SK-N-SH treated with all-trans-retinoic acid at 6 μM for 48 hours (cell line): ENCODE results near the gene PEAR1.

Source experiments
- ATAC-seq: fragments of 200-7000 bp; cut with Tn5 transposase; 3 replicates; pipeline ENCODE4 v1.9.1; 2020; ENCODE audit warnings: mild to moderate bottlenecking, moderate library complexity
- ARNTL ChIP-seq: fragments of 450-650 bp; formaldehyde crosslinking; IDR thresholded peaks from 2 replicates; pipeline ENCODE4 v1.5.0; 2020; ENCODE audit warnings: low read depth, mild to moderate bottlenecking, moderate library complexity, borderline replicate concordance
- BACH2 ChIP-seq: fragments of 250-450 bp; sonication (Bioruptor Pico); IDR thresholded peaks from 2 replicates; pipeline ENCODE4 v1.9.0; 2021; ENCODE audit warnings: mild to moderate bottlenecking, borderline replicate concordance
- CSDC2 ChIP-seq: fragments of 250-450 bp; sonication (Bioruptor Pico); IDR thresholded peaks from 2 replicates; pipeline ENCODE4 v1.5.0; 2020; ENCODE audit warnings: mild to moderate bottlenecking, moderate library complexity
- CSRNP3 ChIP-seq: fragments of 250-450 bp; sonication (Bioruptor Pico); IDR thresholded peaks from 2 replicates; pipeline ENCODE4 v1.5.1; 2021; ENCODE audit warnings: mild to moderate bottlenecking, moderate library complexity
- GLIS3 ChIP-seq: fragments of 250-450 bp; sonication (Bioruptor Pico); IDR thresholded peaks from 2 replicates; pipeline ENCODE4 v1.5.0; 2020; ENCODE audit warnings: mild to moderate bottlenecking, moderate library complexity
- ISL1 ChIP-seq: fragments of 250-450 bp; sonication (Bioruptor Pico); IDR thresholded peaks from 2 replicates; pipeline ENCODE4 v2.1.2; 2022; ENCODE audit warnings: mild to moderate bottlenecking, moderate library complexity
- OSR1 ChIP-seq: fragments of 250-450 bp; sonication (Bioruptor Pico); IDR thresholded peaks from 2 replicates; pipeline ENCODE4 v1.8.0; 2022; ENCODE audit warnings: moderate library complexity, mild to moderate bottlenecking, inconsistent platforms
- PPARA ChIP-seq: fragments of 250-450 bp; sonication (Bioruptor Pico); IDR thresholded peaks from 2 replicates; pipeline ENCODE4 v1.5.0; 2020; ENCODE audit warnings: mild to moderate bottlenecking, borderline replicate concordance
- RARB ChIP-seq: fragments of 250-450 bp; sonication (Bioruptor Pico); IDR thresholded peaks from 2 replicates; pipeline ENCODE4 v1.8.0; 2021; ENCODE audit warnings: mild to moderate bottlenecking, moderate library complexity
- SNAI2 ChIP-seq: fragments of 250-450 bp; sonication (Bioruptor Pico); IDR thresholded peaks from 2 replicates; pipeline ENCODE4 v1.5.0; 2020; ENCODE audit warnings: mild to moderate bottlenecking, moderate library complexity
- TCF4 ChIP-seq: fragments of 250-450 bp; sonication (Bioruptor Pico); IDR thresholded peaks from 2 replicates; pipeline ENCODE4 v1.8.0; 2021; ENCODE audit warnings: mild to moderate bottlenecking, moderate library complexity, borderline replicate concordance
- TOX ChIP-seq: fragments of 250-450 bp; sonication (Bioruptor Pico); IDR thresholded peaks from 2 replicates; pipeline ENCODE4 v1.8.0; 2021; ENCODE audit warnings: mild to moderate bottlenecking, moderate library complexity, borderline replicate concordance
- ZC3H10 ChIP-seq: fragments of 250-450 bp; sonication (Bioruptor Pico); IDR thresholded peaks from 2 replicates; pipeline ENCODE4 v1.5.1; 2021; ENCODE audit warnings: mild to moderate bottlenecking, moderate library complexity
- ZFP3 ChIP-seq: fragments of 250-450 bp; sonication (Bioruptor Pico); IDR thresholded peaks from 2 replicates; pipeline ENCODE4 v1.5.0; 2020; ENCODE audit warnings: mild to moderate bottlenecking, moderate library complexity
- ZFP30 ChIP-seq: fragments of 450-650 bp; formaldehyde crosslinking; IDR thresholded peaks from 2 replicates; pipeline ENCODE4 v1.5.0; 2022; ENCODE audit warnings: mild to moderate bottlenecking, moderate library complexity
- ZNF565 ChIP-seq: fragments of 450-650 bp; formaldehyde crosslinking; conservative IDR thresholded peaks from 2 replicates; pipeline ENCODE4 v1.5.0; 2020; ENCODE audit warnings: low read depth, mild to moderate bottlenecking, moderate library complexity
- ZNF70 ChIP-seq: fragments of 450-650 bp; formaldehyde crosslinking; IDR thresholded peaks from 2 replicates; pipeline ENCODE4 v1.5.0; 2020; ENCODE audit warnings: mild to moderate bottlenecking, moderate library complexity
- ZNF8 ChIP-seq: fragments of 450-650 bp; formaldehyde crosslinking; IDR thresholded peaks from 2 replicates; pipeline ENCODE4 v1.5.0; 2020; ENCODE audit warnings: mild to moderate bottlenecking, moderate library complexity
- TF ChIP-seq, protein P1 (sequence below): fragments of 250-450 bp; sonication (Bioruptor Pico); IDR thresholded peaks from 2 replicates; pipeline ENCODE4 v1.5.0; 2020; ENCODE audit warnings: mild to moderate bottlenecking, moderate library complexity
- TF ChIP-seq, protein P2 (sequence below): fragments of 250-450 bp; sonication (Bioruptor Pico); IDR thresholded peaks from 2 replicates; pipeline ENCODE4 v1.8.0; 2020; ENCODE audit warnings: mild to moderate bottlenecking, moderate library complexity, borderline replicate concordance
- TF ChIP-seq, protein P3 (sequence below): fragments of 250-450 bp; sonication (Bioruptor Pico); IDR thresholded peaks from 2 replicates; pipeline ENCODE4 v1.5.1; 2020; ENCODE audit warnings: low read depth, mild to moderate bottlenecking, moderate library complexity

PEAR1 gene

GRCh38 chr1:156939786-156940334, 46.3 kb downstream of the PEAR1 start:
- TF ChIP-seq BACH2 (CRISPR knock-in tag): no peak
- TF ChIP-seq GLIS3: no peak
- TF ChIP-seq ZNF8 (CRISPR knock-in tag): no peak
- TF ChIP-seq ZC3H10 (CRISPR knock-in tag): no peak
- TF ChIP-seq TOX (CRISPR knock-in tag): no peak
- TF ChIP-seq ARNTL (CRISPR knock-in tag): no peak
- TF ChIP-seq RARB (CRISPR knock-in tag): no peak
- TF ChIP-seq TCF4: no peak
- TF ChIP-seq ISL1 (CRISPR knock-in tag): no peak
- TF ChIP-seq, protein P1, sequence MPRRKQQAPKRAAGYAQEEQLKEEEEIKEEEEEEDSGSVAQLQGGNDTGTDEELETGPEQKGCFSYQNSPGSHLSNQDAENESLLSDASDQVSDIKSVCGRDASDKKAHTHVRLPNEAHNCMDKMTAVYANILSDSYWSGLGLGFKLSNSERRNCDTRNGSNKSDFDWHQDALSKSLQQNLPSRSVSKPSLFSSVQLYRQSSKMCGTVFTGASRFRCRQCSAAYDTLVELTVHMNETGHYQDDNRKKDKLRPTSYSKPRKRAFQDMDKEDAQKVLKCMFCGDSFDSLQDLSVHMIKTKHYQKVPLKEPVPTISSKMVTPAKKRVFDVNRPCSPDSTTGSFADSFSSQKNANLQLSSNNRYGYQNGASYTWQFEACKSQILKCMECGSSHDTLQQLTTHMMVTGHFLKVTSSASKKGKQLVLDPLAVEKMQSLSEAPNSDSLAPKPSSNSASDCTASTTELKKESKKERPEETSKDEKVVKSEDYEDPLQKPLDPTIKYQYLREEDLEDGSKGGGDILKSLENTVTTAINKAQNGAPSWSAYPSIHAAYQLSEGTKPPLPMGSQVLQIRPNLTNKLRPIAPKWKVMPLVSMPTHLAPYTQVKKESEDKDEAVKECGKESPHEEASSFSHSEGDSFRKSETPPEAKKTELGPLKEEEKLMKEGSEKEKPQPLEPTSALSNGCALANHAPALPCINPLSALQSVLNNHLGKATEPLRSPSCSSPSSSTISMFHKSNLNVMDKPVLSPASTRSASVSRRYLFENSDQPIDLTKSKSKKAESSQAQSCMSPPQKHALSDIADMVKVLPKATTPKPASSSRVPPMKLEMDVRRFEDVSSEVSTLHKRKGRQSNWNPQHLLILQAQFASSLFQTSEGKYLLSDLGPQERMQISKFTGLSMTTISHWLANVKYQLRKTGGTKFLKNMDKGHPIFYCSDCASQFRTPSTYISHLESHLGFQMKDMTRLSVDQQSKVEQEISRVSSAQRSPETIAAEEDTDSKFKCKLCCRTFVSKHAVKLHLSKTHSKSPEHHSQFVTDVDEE: no peak
- TF ChIP-seq, protein P2, sequence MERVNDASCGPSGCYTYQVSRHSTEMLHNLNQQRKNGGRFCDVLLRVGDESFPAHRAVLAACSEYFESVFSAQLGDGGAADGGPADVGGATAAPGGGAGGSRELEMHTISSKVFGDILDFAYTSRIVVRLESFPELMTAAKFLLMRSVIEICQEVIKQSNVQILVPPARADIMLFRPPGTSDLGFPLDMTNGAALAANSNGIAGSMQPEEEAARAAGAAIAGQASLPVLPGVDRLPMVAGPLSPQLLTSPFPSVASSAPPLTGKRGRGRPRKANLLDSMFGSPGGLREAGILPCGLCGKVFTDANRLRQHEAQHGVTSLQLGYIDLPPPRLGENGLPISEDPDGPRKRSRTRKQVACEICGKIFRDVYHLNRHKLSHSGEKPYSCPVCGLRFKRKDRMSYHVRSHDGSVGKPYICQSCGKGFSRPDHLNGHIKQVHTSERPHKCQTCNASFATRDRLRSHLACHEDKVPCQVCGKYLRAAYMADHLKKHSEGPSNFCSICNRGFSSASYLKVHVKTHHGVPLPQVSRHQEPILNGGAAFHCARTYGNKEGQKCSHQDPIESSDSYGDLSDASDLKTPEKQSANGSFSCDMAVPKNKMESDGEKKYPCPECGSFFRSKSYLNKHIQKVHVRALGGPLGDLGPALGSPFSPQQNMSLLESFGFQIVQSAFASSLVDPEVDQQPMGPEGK (CRISPR knock-in tag): no peak
- TF ChIP-seq, protein P3, sequence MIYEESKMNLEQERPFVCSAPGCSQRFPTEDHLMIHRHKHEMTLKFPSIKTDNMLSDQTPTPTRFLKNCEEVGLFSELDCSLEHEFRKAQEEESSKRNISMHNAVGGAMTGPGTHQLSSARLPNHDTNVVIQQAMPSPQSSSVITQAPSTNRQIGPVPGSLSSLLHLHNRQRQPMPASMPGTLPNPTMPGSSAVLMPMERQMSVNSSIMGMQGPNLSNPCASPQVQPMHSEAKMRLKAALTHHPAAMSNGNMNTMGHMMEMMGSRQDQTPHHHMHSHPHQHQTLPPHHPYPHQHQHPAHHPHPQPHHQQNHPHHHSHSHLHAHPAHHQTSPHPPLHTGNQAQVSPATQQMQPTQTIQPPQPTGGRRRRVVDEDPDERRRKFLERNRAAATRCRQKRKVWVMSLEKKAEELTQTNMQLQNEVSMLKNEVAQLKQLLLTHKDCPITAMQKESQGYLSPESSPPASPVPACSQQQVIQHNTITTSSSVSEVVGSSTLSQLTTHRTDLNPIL: no peak
- TF ChIP-seq SNAI2 (CRISPR knock-in tag): no peak
- no peak for TF ChIP-seq ZNF70
- TF ChIP-seq ZFP3 (CRISPR knock-in tag): no peak
- TF ChIP-seq ZFP30: no peak
- TF ChIP-seq PPARA (CRISPR knock-in tag): no peak
- no peak for TF ChIP-seq ZNF565 (CRISPR knock-in tag)
- no peak for ATAC-seq

GRCh38 chr1:156941675-156942074, 48.2 kb downstream of the PEAR1 start:
- TF ChIP-seq BACH2 (CRISPR knock-in tag) (no peak), ZNF70 (no peak), ZFP30 (no peak), CSRNP3 (CRISPR knock-in tag) (no peak), ZNF565 (CRISPR knock-in tag) (no peak), ARNTL (CRISPR knock-in tag) (no peak), ZFP3 (CRISPR knock-in tag) (no peak), TOX (CRISPR knock-in tag) (no peak), PPARA (CRISPR knock-in tag) (no peak), ZNF8 (CRISPR knock-in tag) (no peak), GLIS3 (no peak), TCF4 (no peak), CSDC2 (CRISPR knock-in tag) (no peak), OSR1 (CRISPR knock-in tag) (no peak), ISL1 (CRISPR knock-in tag) (no peak), RARB (CRISPR knock-in tag) (no peak)
- TF ChIP-seq, protein P1: no peak
- TF ChIP-seq, protein P2 (CRISPR knock-in tag): no peak
- TF ChIP-seq, protein P3: no peak
- TF ChIP-seq, all 23 proteins: peak for 0
- no peak for ATAC-seq
